ENCODE measurements around the gene SPACA4.
A peak's percentile ranks its signal among the peaks of the same experiment; 100 is the strongest.
"Not testable (repeated sequence)": the region's sequence is repeated elsewhere in the genome, so short reads cannot be mapped to it uniquely, and the experiment has no call there.

SPACA4 gene

DNA sequence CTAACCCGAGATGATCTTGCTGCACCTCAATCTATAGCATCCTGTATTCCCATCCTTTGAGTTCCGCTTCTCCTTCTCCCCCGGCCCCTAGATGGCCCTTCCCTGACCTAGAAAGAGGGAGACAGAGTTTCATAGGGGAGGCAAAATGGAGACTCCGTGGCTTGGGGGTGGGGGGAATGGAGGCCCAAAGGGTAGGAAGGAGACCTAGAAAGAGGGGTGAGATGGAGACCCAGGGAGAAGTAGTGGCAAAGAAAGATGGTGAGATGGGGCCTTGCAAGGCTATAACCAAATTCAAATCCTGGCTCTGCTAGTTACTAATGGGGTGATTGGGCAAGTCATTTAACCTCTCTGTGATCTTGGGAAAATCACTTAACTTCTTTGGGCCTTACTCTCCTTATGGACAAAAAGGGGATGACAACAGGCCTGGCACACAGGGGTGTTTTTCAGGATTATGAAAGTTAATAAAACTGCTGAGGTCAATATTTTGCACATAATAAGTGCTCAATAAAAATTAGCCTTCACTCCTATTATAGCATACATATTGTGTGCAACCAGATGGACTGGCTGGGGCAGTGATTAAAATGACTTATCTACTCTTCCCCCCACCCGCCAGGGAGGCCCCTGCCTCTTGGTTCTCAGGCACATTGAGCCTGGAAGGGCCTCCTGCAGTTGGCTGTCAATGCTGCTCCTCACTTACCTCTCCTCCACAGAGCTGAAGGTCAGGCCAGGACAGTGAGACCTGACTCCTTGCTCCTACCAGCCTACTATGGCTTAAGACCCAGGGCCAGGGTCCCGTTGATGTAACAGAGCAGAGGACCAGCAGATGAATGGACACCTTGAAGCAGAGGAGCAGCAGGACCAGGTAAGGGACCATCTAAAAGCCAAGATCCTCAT is 13.4 kb downstream of the SPACA4 start:
- no peak for DNase-seq

DNA sequence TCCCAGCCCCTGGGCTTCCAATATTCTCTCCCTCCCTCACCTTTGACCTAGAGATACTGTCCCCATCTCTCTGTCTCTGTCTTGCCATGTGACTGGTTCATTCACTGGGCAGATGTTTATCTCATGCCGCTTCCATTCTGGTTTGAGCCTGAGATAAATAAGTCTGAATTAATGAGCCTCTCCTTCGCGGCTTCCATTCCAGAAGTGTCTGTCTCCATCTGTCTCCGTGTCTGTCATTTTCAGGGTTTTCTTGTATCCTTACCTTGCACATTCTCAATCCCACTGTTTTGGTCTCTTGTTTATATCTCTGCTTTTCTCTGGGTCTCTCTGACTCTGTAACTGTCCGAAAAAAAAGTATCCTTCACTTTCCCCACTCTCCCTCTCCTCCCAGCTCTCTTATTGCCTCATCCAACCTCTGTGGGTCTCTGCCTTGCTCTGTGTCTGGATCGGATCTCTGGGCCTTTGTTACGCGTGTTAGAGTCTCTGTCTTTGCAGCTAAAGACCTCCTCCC is 17.1 kb downstream of the SPACA4 start:
- no peak for DNase-seq

DNA sequence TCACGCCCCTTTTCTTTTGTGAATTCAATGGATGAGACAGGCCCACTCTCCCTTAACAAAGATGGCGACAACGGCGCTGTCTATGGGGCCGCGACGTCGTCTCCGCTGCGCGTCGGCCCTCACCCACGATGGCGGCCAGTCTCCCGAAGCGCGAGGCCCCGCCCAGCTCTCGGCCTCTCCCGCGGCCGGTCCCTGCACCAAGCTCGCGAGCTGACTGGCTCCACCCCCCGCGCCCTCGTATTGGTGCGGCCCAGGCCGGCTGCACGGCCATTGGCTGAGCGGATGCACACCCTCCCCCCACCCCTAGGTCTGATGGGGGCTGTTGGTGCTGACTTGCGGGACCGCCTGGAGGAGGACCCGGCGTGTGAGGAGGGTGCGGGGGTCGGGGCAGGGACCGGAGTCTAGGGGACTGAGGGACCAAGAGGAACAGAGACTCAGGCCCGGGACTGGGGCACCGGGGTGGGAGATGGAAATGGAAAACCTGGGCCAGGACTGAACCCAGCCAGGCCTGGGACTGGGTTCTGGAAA is 17.6 kb downstream of the SPACA4 start:
- peak; percentile 100 for DNase-seq

DNA sequence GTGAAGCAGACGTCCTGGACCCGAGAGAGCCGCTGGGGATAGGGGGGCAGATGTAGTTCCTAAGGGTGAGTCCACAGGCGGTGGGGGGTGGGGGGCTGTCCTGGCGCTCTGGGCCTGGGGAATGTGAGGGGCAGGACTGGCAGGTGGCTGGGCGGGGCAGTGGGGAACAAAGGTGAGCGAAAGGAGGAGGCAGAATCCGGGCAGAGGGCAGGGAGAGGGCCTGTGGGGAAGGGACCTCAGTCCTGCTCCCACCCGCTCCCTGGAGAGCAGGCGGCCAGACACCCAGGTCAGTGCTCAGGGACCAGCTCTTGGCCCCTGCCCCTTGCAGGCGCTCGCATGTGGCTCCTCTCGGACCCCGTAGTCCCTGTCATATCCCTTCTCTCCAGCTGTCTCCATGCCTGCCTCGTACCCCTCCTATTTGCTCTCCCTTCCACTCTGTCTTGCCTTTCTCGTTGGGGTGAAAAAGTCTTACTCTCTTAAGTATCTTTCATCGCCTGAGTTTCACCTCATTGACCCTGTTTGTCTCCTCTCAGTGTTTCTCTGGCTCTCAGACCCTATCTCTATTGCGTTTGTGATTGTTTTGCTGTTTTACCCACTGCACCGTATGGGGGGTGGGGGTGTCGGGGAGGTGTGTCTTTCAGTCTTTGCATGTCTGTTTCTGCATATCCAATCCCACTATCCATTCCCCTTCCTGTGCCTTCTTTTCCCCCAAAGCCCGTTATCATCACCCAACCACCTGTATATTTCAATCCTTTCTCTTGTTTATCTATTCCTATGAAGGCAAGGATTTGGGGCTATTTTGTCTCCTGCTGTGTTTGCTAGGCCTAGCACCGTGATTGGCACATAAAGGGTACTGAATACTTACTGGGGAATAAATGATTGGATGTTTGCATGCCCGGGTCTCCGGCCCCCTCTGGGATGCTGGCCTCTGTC is 18.5 kb downstream of the SPACA4 start:
- no peak for DNase-seq

DNA sequence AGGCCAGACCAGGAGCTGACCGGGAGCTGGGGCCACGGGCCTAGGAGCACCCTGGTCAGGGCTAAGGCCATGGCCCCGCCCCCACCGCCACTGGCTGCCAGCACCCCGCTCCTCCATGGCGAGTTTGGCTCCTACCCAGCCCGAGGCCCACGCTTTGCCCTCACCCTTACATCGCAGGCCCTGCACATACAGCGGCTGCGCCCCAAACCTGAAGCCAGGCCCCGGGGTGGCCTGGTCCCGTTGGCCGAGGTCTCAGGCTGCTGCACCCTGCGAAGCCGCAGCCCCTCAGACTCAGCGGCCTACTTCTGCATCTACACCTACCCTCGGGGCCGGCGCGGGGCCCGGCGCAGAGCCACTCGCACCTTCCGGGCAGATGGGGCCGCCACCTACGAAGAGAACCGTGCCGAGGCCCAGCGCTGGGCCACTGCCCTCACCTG is 19.4 kb downstream of the SPACA4 start:
- DNase-seq, result no peak

DNA sequence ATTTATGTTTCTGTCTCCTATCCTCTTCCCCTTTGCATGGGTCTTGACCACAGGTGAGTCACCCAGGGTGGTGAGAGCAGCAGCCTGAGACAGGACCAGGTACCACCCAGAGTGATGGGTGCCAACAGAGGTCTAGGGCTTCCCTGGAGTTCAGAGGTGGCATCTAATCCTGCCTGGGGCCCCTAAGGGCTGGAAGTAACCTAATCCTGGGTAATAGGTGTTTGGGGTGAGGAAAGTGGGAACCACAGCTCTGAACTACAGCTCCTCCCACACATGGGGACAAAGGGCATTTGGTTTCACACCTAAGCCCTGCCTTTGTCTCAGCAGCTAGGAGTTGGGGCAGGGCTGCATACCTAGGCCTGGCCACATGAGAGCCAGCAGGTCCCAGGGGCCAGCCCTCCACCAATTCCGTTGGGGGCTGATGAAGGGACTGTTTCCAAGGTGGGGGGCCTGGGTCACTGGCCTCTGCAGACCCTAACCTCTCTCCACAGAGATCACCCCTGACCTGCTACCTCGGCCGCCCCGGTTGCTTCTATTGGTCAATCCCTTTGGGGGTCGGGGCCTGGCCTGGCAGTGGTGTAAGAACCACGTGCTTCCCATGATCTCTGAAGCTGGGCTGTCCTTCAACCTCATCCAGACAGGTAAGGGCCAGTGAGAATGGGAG is 20.8 kb downstream of the SPACA4 start:
- no peak for DNase-seq

DNA sequence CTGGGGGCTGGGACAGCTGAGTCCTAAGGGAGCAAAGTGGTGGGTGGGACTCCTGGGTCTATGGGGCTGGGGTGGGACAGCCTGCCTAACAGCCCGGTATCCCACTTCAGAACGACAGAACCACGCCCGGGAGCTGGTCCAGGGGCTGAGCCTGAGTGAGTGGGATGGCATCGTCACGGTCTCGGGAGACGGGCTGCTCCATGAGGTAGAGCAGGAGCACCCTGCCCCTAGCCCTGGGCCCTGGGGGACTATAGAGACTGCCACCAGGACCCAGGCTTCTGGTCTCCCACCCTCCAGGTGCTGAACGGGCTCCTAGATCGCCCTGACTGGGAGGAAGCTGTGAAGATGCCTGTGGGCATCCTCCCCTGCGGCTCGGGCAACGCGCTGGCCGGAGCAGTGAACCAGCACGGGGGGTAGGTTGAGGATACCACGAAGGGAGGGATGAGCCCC is 21.3 kb downstream of the SPACA4 start:
- DNase-seq, result no peak

DNA sequence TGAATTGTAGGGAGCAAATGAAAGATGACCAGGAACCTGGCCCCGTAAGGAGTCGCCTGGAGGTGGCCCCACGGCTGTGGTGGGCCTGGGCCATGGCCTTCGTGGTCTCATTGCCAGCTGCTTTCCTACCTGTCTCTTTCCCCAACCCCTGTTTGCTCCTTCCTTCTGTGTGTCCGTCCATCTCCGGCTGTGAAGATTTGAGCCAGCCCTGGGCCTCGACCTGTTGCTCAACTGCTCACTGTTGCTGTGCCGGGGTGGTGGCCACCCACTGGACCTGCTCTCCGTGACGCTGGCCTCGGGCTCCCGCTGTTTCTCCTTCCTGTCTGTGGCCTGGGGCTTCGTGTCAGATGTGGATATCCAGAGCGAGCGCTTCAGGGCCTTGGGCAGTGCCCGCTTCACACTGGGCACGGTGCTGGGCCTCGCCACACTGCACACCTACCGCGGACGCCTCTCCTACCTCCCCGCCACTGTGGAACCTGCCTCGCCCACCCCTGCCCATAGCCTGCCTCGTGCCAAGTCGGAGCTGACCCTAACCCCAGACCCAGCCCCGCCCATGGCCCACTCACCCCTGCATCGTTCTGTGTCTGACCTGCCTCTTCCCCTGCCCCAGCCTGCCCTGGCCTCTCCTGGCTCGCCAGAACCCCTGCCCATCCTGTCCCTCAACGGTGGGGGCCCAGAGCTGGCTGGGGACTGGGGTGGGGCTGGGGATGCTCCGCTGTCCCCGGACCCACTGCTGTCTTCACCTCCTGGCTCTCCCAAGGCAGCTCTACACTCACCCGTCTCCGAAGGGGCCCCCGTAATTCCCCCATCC is 22.1 kb downstream of the SPACA4 start:
- DNase-seq, result no peak

DNA sequence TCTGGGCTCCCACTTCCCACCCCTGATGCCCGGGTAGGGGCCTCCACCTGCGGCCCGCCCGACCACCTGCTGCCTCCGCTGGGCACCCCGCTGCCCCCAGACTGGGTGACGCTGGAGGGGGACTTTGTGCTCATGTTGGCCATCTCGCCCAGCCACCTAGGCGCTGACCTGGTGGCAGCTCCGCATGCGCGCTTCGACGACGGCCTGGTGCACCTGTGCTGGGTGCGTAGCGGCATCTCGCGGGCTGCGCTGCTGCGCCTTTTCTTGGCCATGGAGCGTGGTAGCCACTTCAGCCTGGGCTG is 22.7 kb downstream of the SPACA4 start:
- DNase-seq, result no peak

DNA sequence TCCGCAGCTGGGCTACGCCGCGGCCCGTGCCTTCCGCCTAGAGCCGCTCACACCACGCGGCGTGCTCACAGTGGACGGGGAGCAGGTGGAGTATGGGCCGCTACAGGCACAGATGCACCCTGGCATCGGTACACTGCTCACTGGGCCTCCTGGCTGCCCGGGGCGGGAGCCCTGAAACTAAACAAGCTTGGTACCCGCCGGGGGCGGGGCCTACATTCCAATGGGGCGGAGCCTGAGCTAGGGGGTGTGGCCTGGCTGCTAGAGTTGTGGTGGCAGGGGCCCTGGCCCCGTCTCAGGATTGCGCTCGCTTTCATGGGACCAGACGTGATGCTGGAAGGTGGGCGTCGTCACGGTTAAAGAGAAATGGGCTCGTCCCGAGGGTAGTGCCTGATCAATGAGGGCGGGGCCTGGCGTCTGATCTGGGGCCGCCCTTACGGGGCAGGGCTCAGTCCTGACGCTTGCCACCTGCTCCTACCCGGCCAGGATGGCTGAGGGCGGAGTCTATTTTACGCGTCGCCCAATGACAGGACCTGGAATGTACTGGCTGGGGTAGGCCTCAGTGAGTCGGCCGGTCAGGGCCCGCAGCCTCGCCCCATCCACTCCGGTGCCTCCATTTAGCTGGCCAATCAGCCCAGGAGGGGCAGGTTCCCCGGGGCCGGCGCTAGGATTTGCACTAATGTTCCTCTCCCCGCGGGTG is 23.2 kb downstream of the SPACA4 start:
- no peak for DNase-seq

DNA sequence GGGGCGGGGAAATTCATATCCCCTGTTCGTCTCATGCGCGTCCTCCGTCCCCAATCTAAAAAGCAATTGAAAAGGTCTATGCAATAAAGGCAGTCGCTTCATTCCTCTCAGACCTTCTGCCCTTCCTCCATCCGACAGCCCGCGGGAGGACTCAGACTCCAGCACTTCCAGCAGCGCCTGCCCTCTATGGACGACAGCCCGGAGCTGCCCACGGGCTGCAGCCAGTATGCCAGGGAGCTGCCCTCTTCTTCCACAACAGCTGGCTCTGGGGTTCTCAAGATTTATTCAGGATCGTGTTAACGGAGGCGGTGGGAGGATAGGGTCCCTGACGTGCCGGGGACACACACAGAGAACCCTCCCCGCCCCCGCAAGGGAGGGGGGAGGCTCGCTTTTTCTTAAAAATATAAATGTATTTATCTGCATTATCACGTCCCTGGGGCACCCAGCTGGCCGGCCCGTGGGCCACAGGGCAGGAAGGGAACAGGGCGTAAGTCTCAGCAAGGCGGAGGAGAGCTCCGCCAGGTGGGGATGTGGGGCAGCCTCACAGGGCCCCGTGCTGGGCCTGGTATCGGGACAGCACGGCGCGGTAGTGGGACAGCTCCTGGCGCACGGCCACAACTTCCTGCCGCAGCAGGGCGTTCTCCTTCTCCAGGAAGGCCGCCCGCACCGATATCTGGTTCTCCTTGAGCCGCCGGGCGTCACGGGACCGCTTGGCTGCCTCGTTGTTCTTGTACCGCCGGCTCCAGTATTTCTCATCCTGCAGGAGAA is 23.9 kb downstream of the SPACA4 start:
- no peak for DNase-seq

DNA sequence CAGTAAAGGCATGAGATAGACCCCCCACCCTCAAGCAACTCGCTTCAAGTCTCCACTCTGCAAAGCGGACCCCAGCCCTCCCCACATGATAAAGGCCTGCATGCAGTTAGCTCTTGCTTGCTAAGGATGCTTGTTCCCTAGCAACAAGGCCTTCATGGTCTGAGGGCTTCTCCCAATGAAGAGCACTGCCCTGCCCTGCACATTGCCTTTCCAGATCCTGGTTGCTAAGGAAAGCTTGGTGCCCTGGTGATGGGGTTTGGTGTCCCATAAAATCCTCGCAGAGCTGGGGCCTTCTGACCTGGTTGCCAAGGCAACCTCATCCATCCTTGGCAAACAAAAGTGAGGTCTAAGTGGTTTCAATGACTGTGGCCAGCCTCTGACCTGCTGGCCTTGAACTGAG is 24.7 kb downstream of the SPACA4 start:
- DNase-seq, result no peak

DNA sequence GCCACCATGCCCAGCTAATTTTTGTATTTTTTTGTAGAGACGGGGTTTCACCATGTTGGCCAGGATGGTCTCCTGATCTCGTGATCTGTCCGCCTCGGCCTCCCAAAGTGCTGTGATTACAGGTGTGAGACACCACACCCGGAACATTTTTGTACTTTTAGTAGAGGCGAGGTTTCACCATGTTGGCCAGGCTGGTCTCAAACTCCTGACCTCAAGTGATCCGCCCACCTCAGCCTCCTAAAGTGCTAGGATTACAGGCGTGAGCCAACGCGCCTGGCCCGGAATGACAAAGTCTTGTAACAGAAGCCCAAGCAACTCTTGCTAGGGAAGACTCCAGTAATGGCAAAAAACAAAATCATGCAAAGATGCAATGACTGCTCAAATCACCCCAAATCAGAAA is 25.7 kb downstream of the SPACA4 start:
- not testable (repeated sequence) for DNase-seq

DNA sequence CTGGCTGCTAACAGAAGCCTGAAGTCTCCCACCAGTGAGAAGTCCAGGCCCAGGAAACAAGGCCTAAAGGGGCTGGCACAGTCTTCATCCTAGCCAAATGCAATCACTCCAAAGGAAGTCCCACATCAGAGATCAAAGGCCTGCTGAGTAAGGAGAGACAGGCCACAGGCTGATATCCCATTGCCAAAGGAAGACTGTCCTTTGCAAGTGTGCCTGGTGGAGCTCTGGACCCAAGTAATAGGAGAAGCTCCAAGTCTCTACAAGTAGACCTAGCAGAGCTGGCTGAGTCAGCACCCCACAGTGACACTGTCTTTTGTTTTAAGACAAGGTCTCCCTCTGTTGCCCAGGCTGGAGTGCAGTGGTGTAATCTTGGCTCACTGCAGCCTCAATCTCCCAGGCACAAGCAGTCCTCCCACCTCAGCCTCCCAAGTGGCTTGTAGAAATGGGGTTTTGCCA is 26.2 kb downstream of the SPACA4 start:
- no peak for DNase-seq

DNA sequence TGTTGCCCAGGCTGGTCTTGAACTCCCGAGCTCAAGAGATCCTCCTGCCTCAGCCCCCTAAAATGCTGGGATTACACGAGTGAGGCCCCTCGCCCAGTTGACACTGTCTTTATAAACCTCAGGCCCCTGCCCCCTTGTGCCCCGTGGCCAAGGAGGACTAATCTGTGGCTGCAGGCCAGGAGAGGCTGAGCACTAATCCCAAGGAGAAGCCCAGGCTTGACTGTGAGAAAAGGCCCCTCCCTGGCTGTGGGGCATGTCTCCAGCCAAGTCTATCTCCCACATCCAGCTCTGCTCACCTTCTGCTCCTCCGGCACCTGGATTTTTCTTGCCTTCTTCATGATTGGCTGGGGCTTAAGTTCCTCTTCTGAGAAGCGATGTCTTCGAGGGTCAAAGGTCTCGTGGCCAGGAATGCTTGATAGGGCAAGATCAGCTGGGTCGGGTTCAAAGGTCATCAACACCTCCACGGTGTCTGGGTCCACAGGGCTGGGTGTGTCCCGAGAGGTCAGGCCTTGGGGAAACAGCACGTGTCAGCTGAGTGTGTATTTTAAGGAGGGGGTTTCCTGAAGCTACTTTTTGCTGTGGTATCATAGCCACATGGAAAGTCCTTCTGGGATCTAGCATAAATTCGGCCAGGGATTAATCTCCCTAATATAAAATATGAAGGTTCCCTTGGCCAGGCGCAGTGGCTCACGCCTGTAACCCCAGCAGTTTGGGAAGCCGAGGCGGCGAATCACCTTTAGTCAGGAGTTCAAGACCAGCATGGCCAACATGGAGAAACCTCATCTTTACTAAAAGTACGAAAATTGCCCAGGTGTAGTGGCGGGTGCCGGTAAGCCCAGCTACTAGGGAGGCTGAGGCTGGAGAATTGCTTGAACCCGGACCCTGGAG is 26.9 kb downstream of the SPACA4 start:
- DNase-seq, result no peak

DNA sequence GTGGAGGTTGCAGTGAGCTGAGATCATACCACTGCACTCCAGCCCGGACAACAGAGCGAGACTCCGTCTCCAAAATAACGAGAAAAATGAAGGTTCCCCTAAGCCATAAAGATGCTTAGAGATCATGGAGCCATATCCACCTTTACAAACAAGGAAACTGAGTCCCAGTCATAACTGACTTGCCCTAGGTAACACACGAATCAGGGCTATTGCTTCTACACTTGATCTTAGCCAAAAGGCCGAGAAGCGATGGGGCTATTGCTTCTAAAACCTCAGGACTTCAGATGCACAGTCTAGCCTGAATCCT is 27.4 kb downstream of the SPACA4 start:
- DNase-seq, result no peak

DNA sequence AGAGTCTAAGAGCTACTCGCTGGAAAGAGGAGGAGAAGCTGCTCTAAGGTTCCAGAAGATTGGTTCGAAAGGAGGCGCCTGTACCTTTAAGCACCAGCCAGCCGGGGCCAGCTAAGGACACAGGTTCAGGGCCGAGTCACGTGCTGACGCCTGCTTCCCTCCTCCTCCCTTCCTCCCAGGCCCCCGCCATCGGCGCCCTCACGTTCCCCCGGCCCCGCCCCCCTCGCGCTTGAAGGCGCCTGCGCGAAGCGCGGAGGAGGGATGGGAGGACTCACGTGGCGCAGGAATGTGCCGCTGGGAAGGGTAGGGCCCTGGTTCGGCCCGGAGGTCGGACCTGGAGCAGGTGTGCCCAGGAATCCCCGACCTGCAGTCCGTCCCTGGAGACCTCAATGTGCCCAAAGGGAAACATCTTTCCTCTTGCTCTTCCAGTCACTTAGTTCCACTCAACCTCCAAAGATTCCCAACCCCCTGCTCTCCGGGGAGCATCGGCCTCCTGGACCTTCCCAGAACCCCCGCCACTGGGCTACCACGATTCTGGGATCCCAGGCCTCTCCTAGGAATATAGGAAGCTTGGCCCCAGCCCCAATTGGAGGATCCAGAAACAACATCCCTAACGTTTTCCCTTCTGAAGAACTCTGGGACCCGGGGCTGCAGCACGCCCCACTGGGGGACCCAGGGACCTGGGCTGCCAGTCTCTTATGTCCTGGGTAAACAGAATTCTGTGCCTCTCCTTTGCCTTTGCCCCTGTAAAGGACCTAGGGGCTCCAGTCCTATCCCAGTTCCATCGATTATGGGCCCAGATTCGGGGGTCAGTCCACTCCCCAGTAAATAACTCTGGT is 28.1 kb downstream of the SPACA4 start:
- peak; percentile 99 for DNase-seq

DNA sequence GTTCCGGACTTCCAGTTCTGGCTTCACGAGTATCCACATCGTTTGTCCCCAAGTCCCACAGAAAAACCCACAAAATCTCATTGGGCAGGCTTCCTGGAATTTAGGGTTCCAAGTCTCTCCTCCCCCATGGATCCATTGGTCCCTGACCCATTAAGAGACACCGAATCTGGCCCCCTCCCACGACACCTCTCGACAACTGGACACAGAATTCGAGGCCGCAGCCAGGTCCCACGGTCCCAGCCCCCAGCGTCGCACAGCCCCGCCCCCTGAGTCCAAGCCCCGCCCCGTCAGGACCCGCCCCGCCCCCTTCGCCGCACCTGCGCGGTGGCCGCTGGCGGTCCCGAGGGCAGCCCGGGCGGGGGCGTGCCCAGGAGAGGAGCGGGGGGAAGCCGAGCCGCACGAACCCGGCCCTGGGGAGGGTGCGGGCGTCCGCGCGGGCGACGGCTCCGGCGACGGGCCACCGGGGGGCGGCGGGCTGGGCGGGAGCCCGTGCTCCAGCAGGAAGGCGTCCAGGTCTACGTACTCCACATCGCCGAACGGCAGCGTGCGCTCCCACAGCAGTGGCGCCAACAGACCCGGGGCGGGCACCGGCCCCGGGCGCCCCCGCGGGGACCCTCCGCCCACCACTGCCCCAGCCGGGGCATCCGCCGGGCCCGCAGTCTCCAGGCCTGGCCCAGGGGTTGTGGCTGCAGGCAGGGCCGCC is 28.9 kb downstream of the SPACA4 start:
- peak; percentile 84 for DNase-seq
